NCI-H2107 (cell line): ENCODE measurements around the gene MPL.

Experiments
- DNase-seq: peaks from one replicate; lab custom pipeline; 2025; lab: John Stamatoyannopoulos, UW

The MPL gene

DNA sequence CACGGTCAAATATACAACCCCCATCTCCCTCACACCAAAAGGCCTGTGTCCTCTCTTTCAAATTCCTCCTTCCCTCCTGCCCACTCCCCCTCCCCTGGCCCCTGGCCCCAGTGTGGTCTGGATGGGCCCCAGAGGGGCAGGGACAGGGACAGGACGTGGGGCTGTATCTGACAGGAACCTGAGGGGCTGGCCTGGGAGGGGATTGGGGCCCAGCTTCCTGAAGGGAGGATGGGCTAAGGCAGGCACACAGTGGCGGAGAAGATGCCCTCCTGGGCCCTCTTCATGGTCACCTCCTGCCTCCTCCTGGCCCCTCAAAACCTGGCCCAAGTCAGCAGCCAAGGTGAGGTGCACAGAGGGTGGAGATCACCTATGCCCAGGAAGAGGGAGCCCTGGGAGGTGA lies at the start of gene MPL:
MPL (plus strand) TSS at position 231 of the 400 bp plus-strand sequence; CDS start at position 262, 31 bp downstream.
- DNase-seq, result no peak

DNA sequence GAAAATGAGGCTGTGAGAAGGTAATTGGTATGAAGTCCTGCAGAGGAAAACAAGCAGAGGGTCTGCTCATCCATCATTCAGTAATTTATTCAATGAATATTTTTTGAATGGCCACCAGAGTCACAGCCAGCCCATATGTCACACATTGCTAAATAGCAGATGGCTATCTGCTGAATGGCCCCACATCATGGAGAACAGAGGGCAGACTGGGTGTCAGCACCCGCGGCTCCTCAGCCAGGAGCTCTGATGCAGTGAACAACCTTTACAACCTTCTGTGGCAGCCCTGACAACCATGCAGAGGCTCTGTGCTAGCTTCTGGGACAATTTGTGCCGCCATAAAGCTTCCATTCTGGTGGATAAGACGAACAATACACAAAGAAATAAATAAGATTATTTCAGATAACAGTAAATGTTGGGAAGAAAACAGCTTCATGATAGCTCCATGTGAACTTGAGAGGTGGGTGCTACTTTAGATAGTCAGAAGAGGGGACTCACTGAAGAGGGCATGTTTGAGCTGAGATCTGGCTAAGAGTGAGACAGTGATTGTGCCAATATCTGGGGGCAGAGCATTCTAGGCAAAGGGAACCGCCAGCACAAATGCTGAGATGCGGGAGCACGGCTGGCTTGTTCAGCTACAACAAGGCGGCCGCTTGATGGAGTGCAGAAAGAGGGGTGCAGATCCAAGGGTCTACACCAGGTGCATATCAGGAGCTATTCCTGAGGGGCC lies 49.4 kb upstream of the MPL start:
- DNase-seq, result no peak

DNA sequence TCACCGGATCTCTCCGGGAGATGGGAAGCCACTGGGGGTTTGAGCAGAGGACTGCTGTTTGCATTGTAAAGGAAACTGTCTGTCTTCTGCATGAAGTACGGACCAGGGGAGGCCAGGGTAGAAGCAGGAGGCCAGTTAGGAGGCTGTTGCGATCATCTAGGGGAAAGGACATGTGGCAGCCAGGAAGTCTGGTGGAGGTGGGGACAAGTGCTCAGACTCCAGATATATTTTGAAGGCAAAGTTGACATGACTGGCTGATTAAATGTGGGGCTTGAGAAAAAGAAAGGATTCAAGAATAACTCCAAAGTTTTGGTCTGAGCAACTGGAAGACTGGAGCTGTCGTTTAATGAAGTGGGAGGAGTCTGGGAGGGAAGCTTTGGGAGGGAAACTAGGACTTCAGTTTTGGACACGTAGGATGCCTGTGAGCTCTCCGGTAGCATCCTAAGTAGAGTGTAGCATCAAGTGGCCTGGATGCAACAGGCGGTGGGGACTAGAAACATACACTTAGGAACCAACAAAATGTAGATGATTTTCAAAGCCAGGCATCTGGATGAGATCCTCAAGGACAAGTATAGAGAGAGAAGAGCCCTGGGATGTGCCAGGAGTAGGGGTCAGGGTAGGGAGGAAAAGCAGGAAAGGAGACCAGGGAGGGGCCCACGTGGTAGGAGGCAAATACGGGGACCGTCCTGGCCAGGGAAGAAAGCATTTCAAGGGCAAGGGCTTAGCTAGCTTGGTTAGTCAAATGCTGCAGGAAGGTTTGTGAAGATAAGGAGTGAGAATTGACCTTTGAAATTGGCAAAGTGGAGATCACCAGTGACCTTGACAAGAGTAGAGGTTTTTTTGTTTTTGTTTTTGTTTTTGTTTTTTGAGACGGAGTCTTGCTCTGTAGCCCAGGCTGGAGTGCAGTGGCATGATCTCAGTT lies 48.6 kb upstream of the MPL start:
- DNase-seq, result no peak

DNA sequence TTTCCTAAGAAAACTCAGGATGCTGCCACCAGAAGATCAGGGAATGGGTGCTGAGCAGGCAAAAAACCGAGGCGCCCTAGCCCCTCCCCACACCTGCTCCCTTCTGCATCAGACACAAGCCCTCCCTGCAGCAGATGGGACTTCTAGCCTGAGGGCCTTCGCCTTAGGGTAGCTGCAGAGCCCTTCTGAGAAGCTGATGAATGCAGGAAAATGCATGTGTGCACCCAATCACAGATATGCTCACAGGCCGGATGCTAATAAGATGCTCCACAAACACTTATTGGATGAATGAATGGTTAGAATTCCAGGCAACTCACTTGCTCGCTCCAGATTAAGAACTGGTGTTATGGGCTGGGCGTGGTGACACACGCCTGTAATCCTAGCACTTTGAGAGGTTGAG lies 45.4 kb upstream of the MPL start:
- DNase-seq, result no peak

DNA sequence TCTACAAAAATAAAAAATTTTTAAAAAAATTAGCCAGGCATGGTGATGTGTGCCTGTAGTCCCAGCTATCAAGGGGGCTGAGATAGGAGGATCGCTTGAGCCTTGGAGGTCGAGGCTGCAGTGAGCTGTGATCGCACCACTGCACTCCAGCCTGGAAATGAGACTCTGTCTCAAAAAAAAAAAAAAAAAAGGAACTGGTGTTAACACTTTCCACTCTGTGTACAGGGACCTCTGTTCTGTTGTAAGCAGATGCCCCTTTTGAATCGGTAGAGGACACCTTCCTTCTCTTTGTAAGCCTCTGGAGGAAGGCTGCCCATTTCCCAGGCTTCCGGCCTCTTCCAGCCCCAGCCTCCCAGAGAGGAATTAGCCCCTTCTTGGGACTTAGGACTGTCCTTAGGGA lies 44.9 kb upstream of the MPL start:
- DNase-seq, result no peak

DNA sequence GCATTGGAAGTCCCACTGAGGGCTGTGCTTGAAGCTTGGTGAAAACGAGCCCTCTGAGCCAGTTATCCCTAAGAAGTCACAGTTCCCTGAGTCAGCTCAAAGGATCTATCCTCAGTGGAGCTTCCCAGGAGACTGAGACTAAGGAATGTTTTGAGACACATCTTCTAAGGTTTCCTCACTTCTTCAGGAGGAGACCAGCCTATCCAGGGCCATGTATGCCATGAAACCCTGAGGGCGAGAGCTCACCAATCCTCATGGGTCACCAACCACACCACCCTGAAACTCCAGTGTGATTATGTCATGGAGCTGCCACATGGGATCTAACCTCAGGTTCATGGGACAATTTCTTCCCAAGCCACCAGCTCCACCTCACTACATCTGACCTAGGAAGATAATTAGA lies 44.4 kb upstream of the MPL start:
- no peak for DNase-seq

DNA sequence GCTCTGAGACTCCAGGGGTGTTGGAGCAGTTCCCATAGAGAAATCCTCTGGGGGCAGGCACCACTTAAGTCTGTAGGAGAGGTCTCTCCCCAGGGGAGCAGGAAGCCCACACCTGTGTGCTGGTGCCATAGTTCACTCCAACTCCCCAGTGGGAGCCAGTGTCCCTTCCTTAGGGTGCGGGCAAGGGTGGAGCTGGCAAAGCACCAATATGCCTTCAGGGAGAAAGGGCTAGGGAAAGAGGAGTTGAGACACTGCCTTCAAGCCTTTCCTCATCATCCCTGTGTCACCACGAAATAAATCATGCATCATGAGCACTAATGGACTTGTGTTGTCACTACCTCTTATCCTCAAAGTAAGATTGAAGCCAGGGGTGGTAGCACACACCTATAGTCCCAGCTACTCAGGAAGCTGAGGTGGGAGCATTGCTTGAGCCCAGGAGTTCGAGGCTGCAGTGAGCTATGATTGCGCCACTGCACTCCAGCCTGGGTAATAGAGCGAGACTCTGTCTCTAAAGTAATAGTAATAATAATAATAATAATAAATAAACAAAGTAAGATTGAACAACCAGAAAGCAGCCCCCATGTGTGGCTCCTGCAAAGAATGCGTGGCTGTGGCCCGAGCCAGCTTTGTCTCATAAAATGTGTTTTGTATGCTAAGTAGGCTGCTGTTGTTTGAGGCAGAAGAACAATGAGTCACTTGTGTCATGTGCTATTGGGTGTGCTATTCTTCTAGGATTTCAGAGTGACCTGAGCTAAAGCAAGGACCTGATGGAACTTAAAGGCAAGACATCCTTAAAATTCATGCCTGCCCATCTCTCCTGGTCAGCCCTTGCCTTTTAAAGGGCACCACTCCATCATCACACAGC lies 43.5 kb upstream of the MPL start:
- no peak for DNase-seq

DNA sequence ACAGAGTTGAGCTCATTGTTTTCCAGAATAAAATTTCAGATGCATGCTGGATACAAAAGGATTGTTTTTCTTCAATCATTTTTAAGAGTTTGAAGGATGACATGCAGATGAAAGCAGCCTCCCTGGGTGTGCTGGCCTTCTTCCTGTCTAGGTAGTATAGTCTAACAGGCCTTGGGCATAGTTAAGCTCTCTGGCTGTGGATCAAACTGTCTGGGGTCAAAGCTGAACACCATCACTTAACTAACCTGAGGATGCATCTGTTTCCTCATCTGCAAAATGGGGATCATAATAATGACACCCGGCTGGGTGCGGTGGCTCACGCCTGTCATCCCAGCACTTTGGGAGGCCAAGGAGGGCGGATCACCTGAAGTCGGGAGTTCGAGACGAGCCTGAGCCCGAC lies 42.9 kb upstream of the MPL start:
- DNase-seq, result no peak

DNA sequence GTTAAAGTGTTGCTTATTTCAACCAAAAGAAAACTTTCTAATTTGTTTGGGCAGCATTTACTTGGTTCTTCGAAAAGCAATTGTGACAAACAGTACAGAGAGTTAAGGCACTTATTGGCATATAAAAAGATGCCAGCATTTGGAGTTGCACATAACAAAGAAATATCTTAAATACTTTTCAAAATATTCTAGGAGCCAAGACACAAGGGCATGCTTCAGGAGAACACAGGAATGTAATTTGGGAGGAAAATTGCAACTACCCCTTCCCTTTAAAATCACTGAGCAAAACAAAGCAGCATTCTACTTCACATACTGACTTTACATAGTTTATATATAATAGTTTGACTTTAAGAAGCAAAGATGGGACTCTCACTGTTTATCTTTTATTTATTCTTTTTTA lies 41.4 kb upstream of the MPL start:
- no peak for DNase-seq

DNA sequence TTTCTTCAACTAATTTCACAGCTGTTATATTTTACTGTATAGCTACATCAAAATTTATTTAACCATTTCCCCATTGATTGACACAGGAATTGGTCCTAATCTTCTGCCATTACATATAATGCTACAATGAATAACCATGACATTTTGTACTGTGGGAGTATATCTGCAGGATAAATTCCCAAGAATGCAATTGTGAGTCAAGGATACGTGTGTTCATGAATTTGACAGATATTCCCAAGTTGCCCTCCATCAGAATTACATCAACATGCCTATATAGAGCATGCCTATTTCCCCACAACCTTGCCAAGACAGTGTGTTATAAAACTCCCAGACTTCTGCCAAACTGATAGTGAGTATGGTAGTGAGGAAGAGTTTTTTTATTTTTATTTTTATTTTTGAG lies 39.6 kb upstream of the MPL start:
- no peak for DNase-seq

DNA sequence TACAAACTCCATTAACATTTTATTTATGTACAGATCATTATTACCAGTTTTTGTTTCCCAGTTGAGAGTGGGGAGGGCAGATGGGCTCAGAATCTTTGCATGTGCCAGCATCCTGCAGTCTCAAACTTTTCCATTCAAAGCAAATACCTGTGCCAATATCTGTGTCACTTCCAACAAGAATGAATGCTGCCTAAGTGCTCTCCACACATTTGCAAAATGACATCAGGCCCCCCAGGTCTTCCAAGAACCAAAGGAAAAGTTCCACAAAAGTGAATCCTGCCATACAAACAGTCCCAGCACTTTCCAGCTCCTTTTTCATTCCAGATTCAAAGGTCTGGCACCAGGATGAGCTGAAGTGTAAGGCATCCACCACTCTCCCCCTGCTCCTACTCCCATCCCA lies 38.5 kb upstream of the MPL start:
- no peak for DNase-seq

DNA sequence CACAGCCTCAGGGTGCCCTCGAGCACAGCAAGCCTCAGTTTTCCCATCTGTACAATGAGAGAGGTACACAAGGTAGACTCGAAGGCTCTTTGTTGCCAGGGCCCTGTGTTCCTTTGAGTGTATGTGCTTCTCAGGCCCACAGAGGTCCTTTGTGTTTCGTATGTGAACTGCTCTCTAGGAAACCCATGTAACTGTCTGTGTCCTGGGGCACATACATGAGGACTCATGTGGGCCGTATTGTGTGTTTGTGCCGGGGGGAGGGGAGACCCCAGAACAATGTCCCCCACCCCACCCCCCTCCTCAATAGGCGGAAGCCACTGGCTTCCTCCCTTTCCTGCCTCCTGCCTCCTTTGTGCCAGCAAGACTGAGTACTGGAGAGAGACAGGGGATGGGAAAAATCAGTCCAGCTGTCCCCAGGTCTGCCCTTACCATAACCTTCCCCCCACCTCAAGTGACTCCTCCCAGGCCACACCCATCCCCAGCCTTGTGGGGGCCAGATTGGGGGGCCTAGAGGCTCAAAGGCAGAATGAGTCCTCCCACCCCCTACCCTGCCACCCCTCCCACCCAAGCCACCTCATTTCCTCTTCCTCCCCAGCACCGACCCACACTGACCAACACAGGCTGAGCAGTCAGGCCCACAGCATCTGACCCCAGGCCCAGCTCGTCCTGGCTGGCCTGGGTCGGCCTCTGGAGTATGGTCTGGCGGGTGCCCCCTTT lies 37.1 kb upstream of the MPL start, which contains the start of gene TIE1:
TIE1 (plus strand) TSS at position 605 of the 717 bp plus-strand sequence; CDS start at position 695, 90 bp downstream.
- no peak for DNase-seq

DNA sequence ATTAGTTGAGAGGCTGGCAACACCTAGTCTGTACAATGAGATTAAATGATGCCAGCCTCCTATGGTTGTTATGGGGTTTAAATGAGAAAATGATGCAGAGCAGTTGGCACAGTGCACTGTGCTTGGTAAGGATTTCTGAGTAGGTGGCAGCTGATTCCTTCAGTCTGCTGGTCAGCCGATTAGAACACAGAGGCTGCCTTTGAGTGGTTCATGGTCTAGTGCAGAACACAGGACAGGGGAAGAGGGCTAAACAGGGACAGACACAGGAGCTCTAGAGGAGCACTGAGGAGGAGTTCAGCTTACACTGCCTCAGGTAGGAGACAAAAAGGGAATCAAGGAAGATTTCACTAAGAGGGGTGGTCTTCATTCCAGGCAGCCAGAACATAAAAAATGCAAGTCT lies 35.4 kb upstream of the MPL start:
- DNase-seq, result no peak

DNA sequence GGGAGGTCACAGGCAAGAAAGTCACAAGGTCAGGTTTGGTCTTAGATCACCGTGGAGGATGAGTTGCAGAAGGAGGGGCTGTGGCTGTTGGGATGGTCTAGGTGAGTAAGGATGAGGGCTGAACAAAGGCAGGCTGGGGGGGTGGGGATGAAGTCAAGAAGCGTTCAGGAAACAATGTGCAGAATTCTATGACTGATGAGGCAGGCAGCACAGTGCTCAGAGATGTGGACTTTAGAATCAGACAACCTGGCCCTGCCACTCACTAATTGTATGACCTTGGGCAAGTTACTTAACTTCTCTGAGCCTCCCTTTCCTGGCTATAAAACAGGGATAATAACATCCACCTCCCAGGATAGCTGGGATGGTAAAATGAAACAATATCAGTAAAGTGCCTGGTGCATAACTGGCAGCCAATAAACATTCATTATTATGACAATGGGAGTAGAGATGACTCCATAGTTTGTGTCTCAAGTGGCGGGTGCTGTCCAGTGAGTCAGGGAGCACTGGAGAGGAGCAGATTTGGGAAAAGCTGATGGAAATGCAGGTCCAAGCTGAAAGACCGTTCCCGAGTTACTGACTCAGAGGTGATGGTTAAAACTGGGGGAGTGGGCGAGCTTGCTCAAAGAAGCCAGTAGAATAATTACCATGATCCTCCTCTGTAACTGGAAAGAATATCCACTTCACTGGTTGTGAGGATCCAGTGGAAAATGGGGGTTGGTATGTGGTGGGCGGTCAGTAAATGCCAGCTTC lies 34.7 kb upstream of the MPL start:
- DNase-seq, result no peak

DNA sequence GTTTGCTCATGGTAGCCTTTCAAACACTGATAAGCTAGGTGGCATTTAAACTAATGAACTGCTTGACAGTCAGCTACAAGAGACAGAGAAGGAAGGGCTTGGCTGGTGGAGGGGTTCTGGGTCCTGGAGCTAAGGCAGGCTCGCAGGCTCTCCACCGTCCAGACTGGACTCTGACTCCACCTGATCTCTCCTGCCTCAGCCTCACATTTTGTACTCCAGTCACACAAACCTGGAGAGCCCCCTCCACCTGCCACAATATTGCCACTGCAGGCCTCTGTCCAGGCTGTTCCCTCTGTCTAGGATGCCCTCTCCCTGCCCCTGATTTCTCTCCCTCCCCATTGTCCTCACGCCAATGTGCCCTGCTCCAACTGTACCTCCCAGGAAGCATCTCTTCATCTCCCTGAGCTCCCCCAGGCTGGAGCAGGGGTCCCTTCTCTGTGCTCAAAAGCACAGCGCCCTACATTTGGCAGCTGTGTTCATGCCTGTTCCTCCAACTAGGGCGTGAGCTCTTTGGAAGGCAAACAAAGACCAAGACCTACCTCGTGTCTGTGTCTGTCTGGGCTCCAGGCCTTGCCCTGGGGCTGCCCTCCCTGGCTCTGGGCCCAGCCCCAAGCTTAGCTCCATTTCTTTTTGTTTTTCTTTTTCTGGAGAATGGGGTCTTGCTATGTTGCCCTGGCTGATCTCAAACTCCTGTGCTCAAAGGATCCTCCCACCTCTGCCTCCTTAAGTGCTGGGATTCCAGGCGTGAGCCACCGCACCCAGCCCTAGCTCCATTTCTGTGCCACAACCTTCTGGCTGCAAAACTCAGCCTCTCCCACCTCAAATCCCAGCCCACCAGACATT lies 33.9 kb upstream of the MPL start:
- DNase-seq, result no peak

DNA sequence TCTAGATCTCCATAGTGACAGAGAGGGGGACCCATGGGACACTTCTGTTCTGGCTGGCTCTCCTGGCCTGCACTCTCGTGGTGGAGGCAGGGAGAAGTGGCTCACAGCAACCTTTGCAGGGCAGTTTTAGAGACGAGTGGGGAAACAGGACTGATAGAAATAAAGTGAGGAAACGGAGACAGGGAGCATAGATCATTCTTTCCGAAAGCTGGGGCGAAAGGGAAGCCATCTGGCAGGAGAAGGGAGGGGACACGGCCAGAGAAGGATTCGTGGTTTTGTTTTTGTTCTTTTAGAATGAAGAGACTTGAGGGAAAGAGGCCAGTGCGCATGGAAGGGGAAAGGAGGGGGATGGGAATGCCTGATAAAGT lies 33.3 kb upstream of the MPL start:
- no peak for DNase-seq

DNA sequence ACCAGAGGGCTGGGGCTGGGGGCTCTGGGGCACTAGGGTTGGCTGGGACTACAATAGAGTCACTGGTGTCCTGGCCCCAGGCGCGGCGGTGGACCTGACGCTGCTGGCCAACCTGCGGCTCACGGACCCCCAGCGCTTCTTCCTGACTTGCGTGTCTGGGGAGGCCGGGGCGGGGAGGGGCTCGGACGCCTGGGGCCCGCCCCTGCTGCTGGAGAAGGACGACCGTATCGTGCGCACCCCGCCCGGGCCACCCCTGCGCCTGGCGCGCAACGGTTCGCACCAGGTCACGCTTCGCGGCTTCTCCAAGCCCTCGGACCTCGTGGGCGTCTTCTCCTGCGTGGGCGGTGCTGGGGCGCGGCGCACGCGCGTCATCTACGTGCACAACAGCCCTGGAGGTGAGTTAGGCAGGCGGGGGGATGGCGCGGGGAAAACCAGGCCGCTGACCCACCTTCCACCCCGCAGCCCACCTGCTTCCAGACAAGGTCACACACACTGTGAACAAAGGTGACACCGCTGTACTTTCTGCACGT lies 32.8 kb upstream of the MPL start:
- DNase-seq, result no peak

DNA sequence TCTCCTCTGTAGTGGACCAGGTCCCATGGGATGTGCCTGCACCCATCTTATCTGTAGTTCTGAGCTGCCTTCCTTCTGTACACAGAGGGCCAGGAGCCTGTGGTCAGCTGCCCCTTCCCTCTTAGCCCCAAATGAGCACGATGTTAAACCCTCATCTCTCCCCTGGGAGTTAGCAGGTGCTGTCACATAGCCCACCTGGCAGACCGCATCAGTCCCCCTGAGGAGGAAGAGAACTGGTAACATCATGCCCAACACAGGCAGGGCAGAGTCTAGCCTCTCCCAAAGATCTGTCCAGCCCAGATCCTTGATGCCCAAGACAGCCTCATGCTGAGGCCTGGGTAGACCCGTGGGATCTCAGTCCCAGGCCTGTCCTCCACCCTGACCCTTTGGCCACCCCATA lies 32.2 kb upstream of the MPL start:
- no peak for DNase-seq

DNA sequence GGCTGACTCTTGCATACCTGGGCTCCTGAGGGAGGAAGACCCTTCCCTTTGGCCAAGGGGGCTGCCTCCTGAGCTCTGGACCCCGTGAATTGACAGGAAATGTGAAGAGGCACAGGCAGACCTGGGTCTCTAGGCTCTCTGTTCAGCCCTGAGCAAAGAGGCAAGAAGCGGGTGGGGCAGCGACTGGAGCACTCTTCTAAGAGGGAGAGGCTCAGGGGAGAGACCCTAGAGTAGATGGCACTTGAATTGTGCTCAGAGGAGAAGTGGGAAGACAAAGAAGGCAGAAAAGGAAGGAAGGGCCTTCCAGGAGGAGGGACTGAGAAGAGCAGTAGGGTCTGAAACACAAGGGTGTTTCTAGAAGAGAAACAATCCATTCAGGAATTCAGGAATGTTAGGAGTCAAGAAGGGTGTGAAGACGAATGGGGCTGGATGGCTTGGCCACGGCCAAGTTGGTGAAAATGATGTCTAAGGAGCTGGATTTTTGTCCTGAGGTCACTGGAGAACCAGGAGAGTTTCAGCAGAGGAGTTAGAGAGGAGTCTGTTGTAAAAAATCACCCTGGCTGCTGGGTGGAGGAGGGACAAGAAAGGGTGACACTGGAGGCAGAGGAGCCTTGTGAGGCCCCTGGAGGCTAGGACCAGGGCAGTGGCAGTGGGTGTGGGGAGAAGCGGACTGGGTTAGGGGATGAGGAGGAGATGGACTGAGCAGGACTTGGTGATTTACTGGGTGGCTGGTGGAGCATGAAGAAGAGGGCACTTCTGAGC lies 31.5 kb upstream of the MPL start:
- no peak for DNase-seq
